ENCODE results near the gene DSCAM.

The DSCAM gene

DNA sequence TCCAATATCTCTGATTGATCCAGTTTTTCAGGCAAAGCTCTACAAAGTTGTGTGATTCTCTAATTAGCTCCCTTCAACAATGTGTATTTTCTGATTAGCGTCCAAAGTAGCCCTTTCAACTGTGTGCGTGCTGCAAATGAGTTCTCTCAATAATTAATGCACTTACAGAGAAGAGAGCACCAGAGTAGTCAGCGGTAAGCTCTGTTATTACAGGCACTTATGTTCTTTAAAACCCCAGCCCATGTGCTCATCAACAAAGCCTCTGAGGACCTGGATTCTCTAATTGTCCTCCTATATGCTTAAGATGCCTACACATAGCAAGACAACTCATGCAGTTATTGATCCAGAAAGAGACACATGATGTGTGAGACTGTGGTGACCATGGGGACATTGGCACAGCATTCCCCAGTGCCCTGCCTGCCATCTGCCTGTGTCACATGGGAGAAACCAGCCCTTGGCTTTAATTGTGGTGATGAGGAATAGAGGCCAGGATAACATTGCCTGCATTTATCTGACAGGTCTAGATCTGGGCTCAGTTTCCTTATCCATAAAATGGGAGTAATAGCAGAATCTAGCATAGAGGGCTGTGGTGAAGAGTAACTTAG is 828.0 kb downstream of the DSCAM start:
- DNase-seq = no peak

DNA sequence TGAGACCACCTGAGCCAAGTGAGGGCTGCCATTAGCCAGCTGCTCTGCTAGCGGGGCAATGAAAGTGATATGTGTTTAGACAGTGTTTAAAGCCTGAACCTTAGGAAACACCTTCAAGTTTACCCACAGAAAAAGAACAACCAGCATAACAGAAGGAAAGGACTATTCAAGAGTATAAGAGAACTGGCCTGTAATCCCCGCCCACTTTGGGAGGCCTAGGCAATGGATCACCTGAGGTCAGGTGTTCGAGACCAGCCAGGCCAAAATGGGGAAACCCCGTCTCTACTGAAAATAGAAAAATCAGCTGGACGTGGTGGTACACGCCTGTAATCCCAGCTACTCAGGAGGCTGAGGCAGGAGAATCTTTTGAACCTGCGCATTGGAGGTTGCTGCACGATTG is 830.3 kb downstream of the DSCAM start:
- no peak for DNase-seq

DNA sequence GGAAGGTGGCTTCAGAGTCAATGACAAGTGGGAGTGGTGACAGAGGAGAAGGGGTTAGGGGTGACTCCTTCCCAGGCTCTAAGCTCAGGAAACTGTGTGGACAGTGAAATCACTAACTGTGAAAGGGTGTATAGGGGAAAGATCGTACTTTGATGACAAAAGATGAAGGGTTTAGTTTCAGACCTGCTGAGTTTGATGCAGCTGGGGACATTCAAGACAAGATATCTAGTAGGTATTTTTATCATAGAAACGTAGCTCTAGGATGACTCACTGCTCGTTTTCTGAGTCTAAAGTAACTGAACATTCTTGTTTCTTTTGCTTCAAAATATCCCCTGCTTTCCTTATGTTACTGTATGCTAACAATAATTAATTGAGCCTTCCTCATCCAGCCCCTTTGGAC is 830.7 kb downstream of the DSCAM start:
- no peak for DNase-seq

DNA sequence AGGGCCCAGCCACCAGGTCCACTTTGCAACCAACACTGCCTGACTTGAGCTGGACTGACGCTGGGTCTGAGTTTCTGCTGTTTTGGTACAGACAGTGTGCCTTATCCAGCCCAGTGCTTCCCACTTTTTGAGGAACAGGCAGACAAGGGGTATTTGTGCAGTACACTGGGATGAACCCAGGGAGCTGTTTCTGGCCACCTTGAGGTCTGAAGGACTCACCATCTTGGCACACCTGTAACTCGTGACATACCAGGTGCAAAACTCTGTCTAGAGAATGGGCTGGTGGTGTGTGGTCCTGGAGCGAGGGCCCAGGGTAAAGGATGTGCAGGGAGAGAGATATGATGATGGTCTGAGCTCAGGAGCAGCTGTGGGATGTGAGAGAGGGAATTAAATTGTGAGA is 831.1 kb downstream of the DSCAM start:
- DNase-seq = no peak

DNA sequence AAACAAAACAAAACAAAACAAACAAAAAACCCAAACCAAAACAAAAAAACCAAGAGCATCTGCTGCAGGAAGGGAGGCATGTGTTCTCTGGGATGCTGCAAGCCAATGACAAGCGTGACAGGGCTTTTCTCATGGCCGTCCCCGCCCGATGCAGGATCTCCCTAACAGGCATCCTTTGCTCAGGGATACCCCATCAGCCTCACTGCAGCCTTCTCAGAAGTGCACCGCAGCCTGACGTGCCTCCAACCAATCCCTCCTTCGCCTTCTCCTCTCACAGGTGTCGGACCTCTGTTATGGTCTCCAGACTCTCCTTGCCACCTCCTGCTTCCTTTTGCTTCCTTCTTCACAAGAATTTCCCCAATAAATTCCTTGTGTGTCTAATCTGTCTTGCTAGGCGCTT is 832.6 kb downstream of the DSCAM start:
- no peak for DNase-seq

DNA sequence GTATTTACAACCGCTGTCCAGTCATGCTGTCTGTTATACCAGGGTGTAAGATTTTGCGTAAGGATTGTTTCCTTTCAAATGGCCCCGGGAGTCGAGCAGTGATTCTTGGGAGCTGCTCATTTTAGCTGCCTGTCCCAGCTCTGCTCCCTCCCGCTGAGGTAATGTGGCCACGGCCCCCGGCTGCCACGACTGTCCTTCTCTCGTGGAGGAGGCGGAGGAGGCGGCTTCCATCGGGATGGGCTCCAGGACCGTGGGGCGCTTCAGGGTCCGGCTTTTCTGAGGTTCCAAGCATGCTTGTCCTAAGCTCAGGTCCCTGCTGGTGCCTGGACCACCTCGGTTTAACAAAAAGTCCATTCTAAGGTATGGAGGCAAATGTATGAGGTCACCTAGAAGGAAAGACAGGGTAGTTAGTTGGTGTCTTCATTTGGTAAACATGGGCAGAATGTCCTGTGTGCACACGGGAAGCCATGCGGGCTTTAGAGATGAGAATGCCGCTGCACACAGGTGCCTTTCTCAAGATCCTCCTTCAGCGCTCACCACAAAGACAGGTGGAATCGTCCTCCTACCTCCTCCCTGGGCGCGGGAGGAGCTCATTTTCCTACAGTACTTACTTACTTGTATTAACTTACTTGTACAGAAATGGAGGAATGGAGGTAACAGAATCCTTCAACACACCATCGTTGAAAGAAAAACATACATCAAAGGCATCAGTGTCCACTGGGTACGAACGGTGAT is 833.8 kb downstream of the DSCAM start:
- DNase-seq = no peak

DNA sequence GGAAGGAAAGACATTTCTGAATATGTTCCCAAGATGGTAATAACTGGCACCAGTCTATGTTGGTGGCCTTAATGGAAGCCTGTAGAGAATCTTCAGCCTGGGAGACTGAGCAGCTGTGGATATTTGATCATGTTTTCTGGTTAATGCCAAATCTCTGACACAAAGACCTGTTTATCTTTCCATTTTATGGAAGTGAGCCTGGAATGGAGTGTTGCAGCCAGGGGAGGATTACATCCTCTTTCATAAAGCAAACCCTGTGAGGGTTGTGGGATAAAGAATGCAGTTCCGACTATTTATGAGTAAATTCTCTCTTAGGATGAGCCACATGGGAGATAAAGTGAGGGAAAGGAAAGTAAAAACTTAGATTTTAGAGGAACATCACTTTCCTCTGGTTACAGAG is 835.6 kb downstream of the DSCAM start:
- DNase-seq = no peak

DNA sequence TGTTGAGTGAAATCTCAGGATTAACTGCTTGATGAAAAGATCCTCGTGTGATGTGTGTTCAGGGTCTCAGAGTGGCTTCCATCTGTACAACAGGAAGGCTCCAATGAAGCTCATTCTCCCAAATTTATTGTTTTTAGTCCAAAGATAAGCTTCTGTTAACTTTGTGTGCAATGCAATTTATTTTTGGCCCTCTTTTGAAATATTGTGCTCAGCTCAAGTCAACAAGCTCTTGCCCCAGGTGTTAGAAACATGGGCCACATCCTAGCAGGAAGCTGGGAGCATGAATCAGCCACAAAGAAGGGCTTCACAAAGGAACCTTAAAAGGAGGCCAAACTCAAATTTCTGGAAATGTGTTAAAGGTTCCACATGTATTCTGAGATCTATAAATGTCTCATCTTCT is 844.0 kb downstream of the DSCAM start:
- no peak for DNase-seq

DNA sequence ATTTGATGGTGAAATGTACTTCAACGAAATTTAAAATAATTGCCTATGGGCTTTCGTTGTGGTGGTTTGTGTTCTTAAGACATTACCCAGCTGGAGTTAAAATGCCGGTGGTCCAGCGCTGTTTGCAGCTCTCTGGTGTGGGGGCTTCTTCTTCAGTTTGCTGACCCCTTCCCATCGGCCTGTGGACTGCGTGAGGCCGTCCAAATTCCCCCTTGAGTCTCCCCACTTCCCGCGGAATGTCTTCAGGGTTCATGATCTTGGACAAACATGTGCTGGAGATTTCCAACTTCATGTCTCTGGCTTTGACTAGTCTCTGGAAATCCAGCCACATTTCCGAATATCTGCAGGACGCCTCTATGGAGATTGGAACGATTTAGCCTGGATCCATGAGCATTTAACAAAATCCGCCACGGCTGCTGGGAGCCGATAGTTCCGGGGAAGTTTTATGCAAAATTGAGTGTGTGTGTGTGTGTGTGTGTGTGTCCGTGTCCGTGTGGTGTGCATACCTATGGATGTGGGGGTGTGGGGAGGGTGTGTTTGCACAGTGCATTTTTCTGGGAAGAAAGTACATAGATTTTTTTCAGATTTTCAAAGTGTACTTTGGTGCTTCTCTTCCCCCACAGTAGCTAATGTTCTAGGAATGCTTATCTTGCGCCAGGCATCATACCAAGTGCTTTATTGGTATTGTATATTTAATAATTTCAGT is 862.5 kb downstream of the DSCAM start:
- peak; percentile 50 for DNase-seq

DNA sequence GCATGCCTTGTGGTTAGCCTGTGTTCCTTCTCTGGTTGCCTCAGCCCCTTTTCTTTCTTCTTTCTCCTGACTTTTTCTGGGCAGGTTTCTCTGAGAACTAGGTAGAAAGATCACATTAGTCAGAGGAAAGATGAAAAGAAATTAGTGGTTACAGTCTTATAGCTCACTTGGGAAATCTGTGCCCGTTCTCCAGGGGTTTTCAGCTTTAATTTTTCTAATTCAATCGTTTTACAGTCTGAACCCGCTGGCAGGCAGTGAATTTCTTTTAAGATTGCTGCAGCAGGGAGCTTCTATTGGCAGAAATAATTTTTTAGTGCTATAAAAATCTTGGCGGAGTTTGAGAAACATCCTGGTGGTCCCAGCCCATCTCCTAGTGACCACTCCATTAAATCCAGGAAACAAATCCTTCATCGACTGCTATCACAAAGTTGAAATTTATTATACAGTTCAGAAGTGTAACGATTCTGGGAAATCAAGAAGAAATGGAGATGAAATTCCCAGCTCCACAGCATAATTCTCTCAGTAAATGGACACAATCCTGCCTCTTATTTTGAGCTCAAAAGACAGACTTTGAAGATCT is 866.6 kb downstream of the DSCAM start:
- DNase-seq = no peak

DNA sequence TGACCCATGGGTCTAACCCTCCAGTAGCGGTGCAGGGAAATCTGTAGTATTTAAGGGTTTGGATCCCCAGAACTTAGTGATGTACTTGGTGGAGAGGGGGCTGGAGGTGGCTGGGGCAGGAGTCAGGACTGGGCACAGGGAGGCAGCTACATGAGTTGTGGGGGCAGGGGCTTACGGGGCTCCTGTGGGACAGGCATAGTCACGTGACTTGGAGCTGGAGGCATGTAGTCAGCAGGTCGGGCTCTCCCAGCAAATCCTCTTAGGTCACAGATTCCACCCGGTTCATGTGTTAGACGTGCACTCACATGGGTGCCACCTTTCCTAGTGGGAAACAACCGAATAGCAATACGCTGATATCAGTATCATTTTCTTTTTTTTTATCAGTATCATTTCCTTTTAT is 867.6 kb downstream of the DSCAM start:
- DNase-seq = no peak

DNA sequence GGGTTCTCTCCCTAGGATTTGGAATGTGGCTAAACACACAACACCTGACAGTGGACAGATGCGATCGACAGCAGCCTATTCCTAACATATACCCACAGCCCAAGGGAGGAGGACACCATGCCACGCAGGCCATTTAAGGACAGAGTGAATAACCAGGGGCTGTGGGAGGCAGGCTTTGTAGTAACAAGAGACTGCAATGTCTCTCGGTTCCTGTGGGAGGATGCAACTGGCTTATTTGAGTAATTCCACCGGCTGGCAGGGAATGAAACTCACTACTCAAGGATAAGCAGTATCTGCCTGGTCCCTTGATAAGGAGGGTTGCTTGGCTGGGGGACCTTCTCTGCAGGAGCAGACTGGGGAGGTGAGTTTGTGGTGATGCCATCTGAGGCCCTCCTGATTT is 870.2 kb downstream of the DSCAM start:
- no peak for DNase-seq

DNA sequence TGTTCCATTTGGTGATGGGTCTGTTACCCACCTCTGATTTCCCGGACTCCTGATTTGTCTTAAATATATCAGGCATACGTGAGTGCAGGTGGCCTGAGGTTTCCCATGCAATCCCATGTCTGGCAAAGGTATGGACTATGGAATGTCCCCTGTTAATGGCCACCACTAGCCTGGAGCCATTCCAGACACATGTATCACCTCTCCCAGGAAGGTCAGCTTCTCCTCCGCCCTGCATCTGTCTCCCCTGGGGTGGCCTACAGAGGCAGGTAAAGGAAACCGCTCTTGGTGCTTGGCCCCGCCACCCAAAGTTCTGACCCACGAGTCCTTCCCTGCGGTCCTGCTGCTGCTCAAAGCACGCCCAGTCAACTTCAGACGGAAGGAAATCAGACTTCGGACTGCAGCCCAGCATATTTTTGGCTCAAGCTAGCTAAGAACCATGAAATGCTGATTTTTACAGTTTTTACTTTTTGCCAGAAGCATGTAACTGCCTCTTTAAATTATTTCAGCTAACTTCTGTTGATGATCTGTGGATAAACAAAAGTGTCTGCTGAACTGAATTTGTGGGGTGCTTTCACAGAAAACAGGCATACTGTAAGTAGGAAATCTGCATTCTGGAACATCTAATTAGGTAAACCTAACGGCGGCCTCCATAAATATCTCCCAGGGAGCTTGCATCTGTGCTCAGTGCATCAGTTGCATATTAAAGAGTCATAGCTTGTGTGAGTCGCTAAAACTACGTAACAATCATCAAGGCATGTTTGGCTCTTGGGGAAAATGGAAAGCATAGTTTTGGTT is 873.8 kb downstream of the DSCAM start:
- no peak for DNase-seq

DNA sequence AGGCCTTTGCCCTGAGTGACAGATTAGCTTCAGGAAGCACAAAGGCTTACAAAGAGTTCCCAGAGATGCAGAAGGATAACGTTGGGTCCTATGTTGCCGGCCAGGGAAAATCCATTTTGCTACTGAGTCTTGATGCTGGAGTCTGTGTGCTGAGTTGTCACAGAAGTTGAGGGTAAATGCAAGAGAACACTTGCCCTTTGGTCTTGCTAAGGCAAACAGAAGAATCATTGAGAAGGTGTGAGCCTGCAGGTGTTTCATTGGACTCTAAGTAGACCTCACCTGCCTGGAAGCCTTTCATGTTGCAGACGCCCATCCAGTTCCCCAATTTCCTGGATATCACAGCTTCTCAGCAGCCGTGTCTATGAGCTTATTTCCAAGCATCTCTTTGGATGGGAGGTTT is 874.5 kb downstream of the DSCAM start:
- no peak for DNase-seq

DNA sequence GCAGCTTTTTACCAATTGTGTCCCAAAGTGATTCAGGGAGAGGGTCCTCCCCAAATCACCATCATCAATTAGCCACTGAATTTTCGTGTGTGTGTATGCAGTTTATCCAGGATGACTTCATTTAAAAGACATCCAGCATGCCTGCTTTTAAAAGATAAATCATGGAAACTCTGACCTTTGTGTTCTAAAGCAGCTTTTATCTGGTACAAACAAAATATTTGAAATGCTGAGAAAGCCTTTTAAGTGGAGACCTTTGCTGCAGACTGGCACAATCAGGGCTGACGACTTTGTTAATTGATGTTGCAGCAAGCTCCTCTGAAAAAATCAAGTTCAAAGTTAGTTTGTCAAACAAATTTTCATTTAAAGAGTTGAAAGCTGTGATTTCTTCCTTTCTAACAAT is 875.0 kb downstream of the DSCAM start:
- no peak for DNase-seq

DNA sequence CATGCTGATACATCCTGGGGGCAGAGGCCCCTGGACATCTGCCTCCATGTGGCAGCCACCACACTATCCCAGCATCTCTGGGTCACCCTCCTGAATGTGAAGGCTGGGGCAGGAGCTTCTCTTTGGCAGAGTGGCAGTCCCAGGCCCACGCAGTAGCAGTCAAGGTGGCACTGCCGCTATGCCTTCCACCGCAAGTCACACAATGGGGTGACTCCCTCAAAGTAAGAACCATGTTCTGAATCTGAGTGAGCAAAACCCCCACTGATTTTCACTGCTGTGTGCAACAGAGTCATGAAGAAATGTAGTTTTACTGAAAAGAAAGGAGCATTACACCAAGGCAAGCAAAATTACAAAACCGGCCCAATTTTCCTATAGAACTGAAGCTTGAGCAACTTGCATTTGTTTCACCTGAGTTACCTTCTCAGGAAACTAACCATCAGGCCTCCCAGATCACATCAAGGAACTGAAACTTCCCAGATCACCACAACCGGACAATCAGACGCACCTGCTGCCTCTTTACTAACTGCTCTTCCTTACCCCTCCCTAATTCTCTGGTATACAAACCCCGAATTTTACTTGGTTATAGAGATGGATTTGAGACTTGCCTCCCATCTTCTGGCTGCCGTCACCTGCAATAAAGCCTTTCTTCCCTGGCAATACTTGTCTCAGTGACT is 877.1 kb downstream of the DSCAM start:
- no peak for DNase-seq

DNA sequence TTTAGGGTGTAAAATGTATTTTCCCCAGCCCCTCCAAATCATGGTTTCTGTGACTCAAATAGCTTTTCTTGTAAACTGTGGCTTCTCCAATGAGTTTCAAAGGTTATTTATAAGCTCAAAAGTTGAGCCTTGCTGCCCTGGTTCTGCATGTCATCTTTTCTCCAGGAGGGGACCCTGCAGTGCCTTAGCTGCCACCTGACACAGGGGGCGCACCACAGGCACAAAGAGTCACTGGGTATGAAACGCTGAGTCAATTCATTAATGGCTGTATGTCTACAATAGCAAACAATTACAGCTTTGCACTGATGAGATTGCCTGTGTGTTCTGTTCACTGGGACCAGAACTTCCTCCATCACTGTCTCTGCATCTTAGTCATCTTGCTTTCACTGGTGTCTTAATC is 878.9 kb downstream of the DSCAM start:
- no peak for DNase-seq

DNA sequence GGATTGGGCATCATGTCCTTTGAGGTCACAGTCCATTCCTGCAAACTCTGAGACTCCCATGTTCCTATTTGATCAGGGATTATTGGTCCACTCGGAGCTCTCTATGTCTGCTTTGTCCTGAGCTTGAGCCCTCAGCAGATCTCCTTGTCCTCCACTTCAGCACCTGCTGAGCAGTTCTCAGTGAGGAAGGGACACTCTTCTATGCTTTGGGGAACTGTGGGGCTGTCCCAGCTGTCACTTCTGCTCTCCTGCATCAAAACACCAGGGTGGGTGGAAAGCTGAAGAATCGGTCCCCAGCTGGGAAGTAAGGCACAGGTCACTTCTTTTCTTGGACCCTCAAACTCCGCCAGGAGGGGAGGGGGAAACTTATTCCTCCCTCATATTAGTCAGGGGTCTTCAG is 880.2 kb downstream of the DSCAM start:
- no peak for DNase-seq

DNA sequence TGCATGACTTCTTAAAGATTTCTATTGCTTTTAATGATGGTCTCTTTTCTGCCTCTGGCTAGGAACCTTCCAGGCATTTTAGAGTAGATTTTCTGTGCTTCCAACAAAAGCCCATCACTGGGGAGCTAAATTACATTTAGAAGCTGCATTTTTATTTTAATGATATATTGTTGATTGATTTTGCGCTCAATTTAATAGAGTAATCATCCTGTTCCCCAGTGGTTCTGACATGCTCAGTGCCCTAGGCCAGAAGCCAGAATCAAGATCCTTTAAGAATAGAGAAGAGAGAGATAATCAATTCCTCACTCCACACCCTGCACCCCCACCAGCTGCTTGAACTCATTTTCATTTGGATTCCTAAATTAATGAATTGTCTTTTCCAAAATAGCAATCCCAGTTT is 881.9 kb downstream of the DSCAM start:
- no peak for DNase-seq

DNA sequence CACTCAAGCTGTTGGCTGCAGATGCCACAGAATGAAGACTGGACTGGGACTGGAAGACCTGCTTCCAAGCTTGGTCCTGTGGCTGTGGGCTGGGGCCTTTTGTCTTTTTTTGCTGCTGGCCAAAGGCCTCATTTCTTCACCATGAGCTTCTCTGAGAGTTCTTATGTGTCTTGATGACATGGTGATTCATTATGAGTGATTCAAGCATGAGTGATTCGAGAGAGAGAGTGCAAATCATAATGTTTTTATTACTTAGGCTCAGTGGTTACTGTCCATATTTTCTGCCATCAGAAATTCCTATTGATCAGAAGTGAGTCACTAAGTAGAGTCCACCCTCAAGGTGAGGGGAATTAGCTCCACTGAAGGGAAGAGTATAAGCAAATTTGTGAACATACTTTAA is 885.7 kb downstream of the DSCAM start:
- DNase-seq = no peak

Measured in right forelimb (tissue), 1 donor.